IPS-20b (cell line): Measurements from ENCODE around the gene SSTR3.

Experiments used
- H3K27ac ChIP-seq: one replicate; pipeline ENCODE4 v1.5.1; 2013; ENCODE audit warnings: low read length
- H3K27me3 ChIP-seq: 2 replicates; pipeline ENCODE4 v1.6.1; 2013; ENCODE audit warnings: mild to moderate bottlenecking, low read length, inconsistent platforms; ENCODE audit not compliant: insufficient read depth
- H3K36me3 ChIP-seq: 2 replicates; pipeline ENCODE4 v1.6.1; 2013; ENCODE audit warnings: low read depth, mild to moderate bottlenecking, inconsistent platforms, low read length, moderate library complexity; ENCODE audit not compliant: insufficient read depth
- H3K4me1 ChIP-seq: 2 replicates; pipeline ENCODE4 v1.6.1; 2013; ENCODE audit warnings: mild to moderate bottlenecking, control low read depth, inconsistent platforms, low read length, moderate library complexity; ENCODE audit not compliant: insufficient read depth
- H3K4me3 ChIP-seq: 2 replicates; pipeline ENCODE4 v1.5.1; 2013; ENCODE audit warnings: mild to moderate bottlenecking, low read length, inconsistent platforms
- H3K9ac ChIP-seq: 2 replicates; pipeline ENCODE4 v1.6.1; 2013; ENCODE audit warnings: low read depth, mild to moderate bottlenecking, inconsistent platforms, low read length, moderate library complexity
- H3K9me3 ChIP-seq: 2 replicates; pipeline ENCODE4 v1.6.1; 2013; ENCODE audit warnings: mild to moderate bottlenecking, low read depth, low read length, inconsistent platforms; ENCODE audit not compliant: insufficient read depth

Gene SSTR3

GRCh38 chr22:37169947-37170688, 42.2 kb downstream of the SSTR3 start:
- no peak overlapping the region for H3K4me3 ChIP-seq
- H3K9me3 ChIP-seq = no peaks in the 10 kb centered on the region
- peaks cover 7% of the 10 kb centered on the region; the same call in 1 of the 2 replicates for H3K27me3 ChIP-seq
- H3K9ac ChIP-seq = no peak overlapping the region
- no peak overlapping the region for H3K27ac ChIP-seq
- 0 out of 2 replicates have a peak, but pooled peaks cover 4% of the 10 kb centered on the region for H3K4me1 ChIP-seq
- H3K36me3 ChIP-seq = no peaks in the 10 kb centered on the region

DNA sequence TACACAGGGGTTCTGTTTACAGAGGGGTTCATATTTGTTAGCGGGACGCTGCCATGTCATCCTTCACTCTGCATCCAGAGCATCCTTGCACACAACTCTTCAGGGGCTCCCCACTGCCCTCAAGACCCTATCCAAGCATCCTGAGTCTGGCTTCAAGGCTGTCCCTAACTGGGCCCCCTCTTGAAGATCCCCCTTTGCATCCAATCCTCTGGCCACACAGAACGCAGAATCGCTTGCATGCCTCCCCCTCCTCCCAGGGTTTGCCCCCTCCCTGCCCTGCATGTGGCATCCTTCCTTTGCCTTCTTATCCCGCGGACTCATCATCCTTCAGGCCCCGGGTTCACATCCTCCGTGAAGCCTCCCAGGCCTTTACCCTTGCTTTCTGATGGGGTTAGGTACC, 42.9 kb downstream of the SSTR3 start:
- Histone ChIP-seq H3K36me3 (no peaks in the 10 kb centered on the region), H3K4me3 (no peak overlapping the region), H3K27ac (no peak overlapping the region), H3K9me3 (no peaks in the 10 kb centered on the region), H3K4me1 (0 out of 2 replicates have a peak, but pooled peaks cover 4% of the 10 kb centered on the region), H3K27me3 (peaks cover 7% of the 10 kb centered on the region; the same call in 1 of the 2 replicates), H3K9ac (no peak overlapping the region)

GRCh38 chr22:37167981-37168647, 44.2 kb downstream of the SSTR3 start:
- Histone ChIP-seq H3K4me3 (no peak overlapping the region), H3K27ac (no peak overlapping the region), H3K36me3 (no peaks in the 10 kb centered on the region), H3K27me3 (peaks cover 7% of the 10 kb centered on the region; the same call in 1 of the 2 replicates), H3K9me3 (no peaks in the 10 kb centered on the region), H3K9ac (no peak overlapping the region), H3K4me1 (0 out of 2 replicates have a peak, but pooled peaks cover 4% of the 10 kb centered on the region)

GRCh38 chr22:37167176-37167980, 44.9 kb downstream of the SSTR3 start:
- 0 out of 2 replicates have a peak, but pooled peaks cover under 1% of the 10 kb centered on the region for H3K4me1 ChIP-seq
- H3K36me3 ChIP-seq = no peaks in the 10 kb centered on the region
- H3K27me3 ChIP-seq = peaks cover 7% of the 10 kb centered on the region; the same call in 1 of the 2 replicates
- H3K4me3 ChIP-seq = no peak overlapping the region
- no peak overlapping the region for H3K27ac ChIP-seq
- no peak overlapping the region for H3K9ac ChIP-seq
- H3K9me3 ChIP-seq = no peaks in the 10 kb centered on the region

DNA sequence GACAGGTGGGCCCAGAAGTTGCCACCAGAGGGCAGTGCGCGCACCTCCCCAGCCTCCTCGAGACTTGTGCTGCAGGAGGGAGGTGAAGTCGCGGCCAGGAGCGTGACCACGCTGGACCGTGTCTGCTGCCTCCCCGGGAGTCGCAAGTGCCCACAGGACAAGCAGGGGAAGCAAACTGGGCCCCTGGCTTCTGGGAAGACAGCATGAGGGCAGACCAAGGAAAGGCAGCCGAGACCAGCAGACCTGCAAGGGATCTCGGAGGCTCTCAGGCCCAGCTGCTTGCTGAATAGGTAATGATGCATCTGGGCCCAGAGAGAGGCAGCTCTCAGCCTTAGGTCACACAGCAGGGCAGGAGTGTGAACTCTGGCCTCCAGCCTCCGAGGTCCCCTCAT, 45.6 kb downstream of the SSTR3 start:
- Histone ChIP-seq H3K27ac (no peak overlapping the region), H3K36me3 (no peaks in the 10 kb centered on the region), H3K4me1 (no peaks in the 10 kb centered on the region), H3K4me3 (no peak overlapping the region), H3K9ac (no peak overlapping the region), H3K27me3 (peaks cover 7% of the 10 kb centered on the region; the same call in 1 of the 2 replicates), H3K9me3 (peaks cover under 1% of the 10 kb centered on the region; the same call in 1 of the 2 replicates)

GRCh38 chr22:37165940-37166674, 46.2 kb downstream of the SSTR3 start:
- no peaks in the 10 kb centered on the region for H3K36me3 ChIP-seq
- no peak overlapping the region for H3K27ac ChIP-seq
- no peaks in the 10 kb centered on the region for H3K4me1 ChIP-seq
- H3K4me3 ChIP-seq = no peak overlapping the region
- H3K9me3 ChIP-seq = peaks cover 6% of the 10 kb centered on the region
- H3K27me3 ChIP-seq = peaks cover 7% of the 10 kb centered on the region; the same call in 1 of the 2 replicates
- no peak overlapping the region for H3K9ac ChIP-seq

GRCh38 chr22:37165066-37165465, 47.2 kb downstream of the SSTR3 start:
- H3K9ac ChIP-seq = no peak overlapping the region
- H3K4me3 ChIP-seq = no peak overlapping the region
- H3K27me3 ChIP-seq = peaks cover 7% of the 10 kb centered on the region; the same call in 1 of the 2 replicates
- no peaks in the 10 kb centered on the region for H3K36me3 ChIP-seq
- H3K9me3 ChIP-seq = peaks cover 6% of the 10 kb centered on the region
- H3K27ac ChIP-seq = no peak overlapping the region
- H3K4me1 ChIP-seq = no peaks in the 10 kb centered on the region

DNA sequence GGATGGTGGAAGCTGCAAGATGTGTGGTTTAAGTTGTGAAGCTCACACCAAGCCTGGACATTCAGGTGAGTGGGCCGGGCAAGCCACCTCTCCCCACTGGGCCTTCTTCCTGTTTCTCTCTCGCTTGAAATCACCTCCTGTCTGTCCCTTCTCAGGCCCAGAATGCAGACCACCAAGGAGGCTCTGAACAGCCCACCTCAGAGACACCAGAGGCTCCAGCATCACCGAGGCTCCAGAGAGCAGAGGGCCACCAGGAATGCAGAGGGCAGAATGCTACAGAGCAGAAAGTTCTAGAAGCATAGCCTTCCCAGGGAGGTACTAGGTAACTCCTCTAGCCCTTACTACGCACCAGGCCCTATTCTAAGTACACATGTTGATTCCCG, 47.8 kb downstream of the SSTR3 start:
- no peaks in the 10 kb centered on the region for H3K4me1 ChIP-seq
- no peak overlapping the region for H3K9ac ChIP-seq
- peaks cover 6% of the 10 kb centered on the region for H3K9me3 ChIP-seq
- no peak overlapping the region for H3K27ac ChIP-seq
- peaks cover 7% of the 10 kb centered on the region; the same call in 1 of the 2 replicates for H3K27me3 ChIP-seq
- no peak overlapping the region for H3K4me3 ChIP-seq
- H3K36me3 ChIP-seq = no peaks in the 10 kb centered on the region

GRCh38 chr22:37163575-37164504, 48.4 kb downstream of the SSTR3 start:
- peaks cover 7% of the 10 kb centered on the region; the same call in 1 of the 2 replicates for H3K27me3 ChIP-seq
- peaks cover 6% of the 10 kb centered on the region for H3K9me3 ChIP-seq
- H3K27ac ChIP-seq = no peak overlapping the region
- no peaks in the 10 kb centered on the region for H3K4me1 ChIP-seq
- H3K9ac ChIP-seq = no peak overlapping the region
- H3K4me3 ChIP-seq = no peak overlapping the region
- H3K36me3 ChIP-seq = no peaks in the 10 kb centered on the region

DNA sequence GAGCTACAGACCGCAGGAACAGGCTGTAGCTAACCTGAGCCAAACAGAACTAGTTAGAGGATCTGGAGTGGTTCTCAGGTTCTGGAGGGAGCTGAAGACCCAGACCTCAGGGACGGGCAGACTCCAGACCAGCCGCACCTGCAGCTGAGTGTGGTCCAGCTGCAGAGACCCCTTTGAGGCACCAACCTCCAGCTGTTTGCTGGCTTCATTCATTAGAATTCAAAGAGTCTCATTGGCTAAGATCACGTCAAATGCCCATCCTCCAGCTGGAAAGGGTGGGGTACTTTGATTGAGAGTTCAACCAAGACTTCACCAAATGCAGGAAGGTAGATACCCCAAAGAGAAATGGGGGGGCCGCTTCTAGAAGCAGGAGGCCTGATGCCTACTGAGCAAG, 49.2 kb downstream of the SSTR3 start:
- no peak overlapping the region for H3K9ac ChIP-seq
- no peak overlapping the region for H3K27ac ChIP-seq
- no peak overlapping the region for H3K4me3 ChIP-seq
- no peaks in the 10 kb centered on the region for H3K36me3 ChIP-seq
- H3K9me3 ChIP-seq = peaks cover 6% of the 10 kb centered on the region
- H3K4me1 ChIP-seq = no peaks in the 10 kb centered on the region
- peaks cover 7% of the 10 kb centered on the region; the same call in 1 of the 2 replicates for H3K27me3 ChIP-seq
